Right renal cortex interstitium (tissue), 3 donors: ENCODE results near the gene ARHGAP20. TPM values are rescaled to one million over a fixed set of nuclear protein-coding genes. Genes with fewer than 3 reads are reported as not detected.

ENCODE experiments used
- DNase-seq, 3 donors: peaks; one replicate each; pipeline ENCODE4 v3.0.0-alpha.2; 2013; ENCODE audit warnings: low read depth in 3 of 3, low spot score in 2 of 3
- polyA plus RNA-seq, 3 donors: library from polyadenylated mRNA; unstranded; fragments of 120-200 nt; gene quantifications; one replicate each; pipeline ENCODE4 v1.2.1, GENCODE V29; 2013; ENCODE audit not compliant: insufficient read length in 3 of 3

Gene ARHGAP20
- polyA plus RNA-seq, 3 donors = 4.0 to 4.5 (median 4.1) TPM

- no peak for DNase-seq
Measured at GRCh38 chr11:110530900-110531741, 181.1 kb downstream of the ARHGAP20 start.

GRCh38 chr11:110529043-110529442 lies 183.2 kb downstream of the ARHGAP20 start:
- DNase-seq = no peak

GRCh38 chr11:110527146-110527545 lies 185.1 kb downstream of the ARHGAP20 start:
- DNase-seq = no peak
